Breast epithelium (tissue), 4 donors: Measurements from ENCODE around the gene TOX2. TPM values are rescaled to one million over a fixed set of nuclear protein-coding genes. Genes with fewer than 3 reads are reported as not detected.

Source experiments
- DNase-seq, 2 donors: peaks; one replicate each; pipeline ENCODE4 v3.0.0-alpha.2; 2019; ENCODE audit warnings: low spot score in 2 of 2
- H3K27ac ChIP-seq, 2 donors: fragments of 200-600 bp; sonication (generic) in 1 of 2; one replicate each; pipeline ENCODE4 v1.5.1; 2016 to 2019; ENCODE audit warnings: mild to moderate bottlenecking in 1 of 2
- H3K27me3 ChIP-seq, 2 donors: fragments of 200-600 bp; sonication (generic) in 1 of 2; one replicate each; pipeline versions ENCODE4 v1.5.1 to v1.6.0; 2017 to 2019; ENCODE audit warnings: control low read depth in 1 of 2, mild to moderate bottlenecking in 1 of 2
- H3K36me3 ChIP-seq: fragments of 200-600 bp; one replicate; pipeline ENCODE4 v1.5.1; 2019
- H3K4me1 ChIP-seq, 2 donors: fragments of 200-600 bp; sonication (generic); one replicate each; pipeline ENCODE4 v1.5.1; 2016 to 2019; ENCODE audit warnings: control low read depth in 1 of 2
- H3K4me3 ChIP-seq, 3 donors: fragments of 200-600 bp; sonication (generic); 1 replicate in 2 of 3; 2 replicates in 1 of 3; pipeline ENCODE4 v1.5.1; 2016 to 2019; ENCODE audit warnings: mild to moderate bottlenecking in 3 of 3, moderate library complexity in 2 of 3
- H3K9me3 ChIP-seq, 2 donors: fragments of 200-600 bp; sonication (generic) in 1 of 2; one replicate each; pipeline ENCODE4 v1.5.1; 2016 to 2019; ENCODE audit warnings: control low read depth in 1 of 2
- CTCF ChIP-seq, 3 donors: fragments of 450-650 bp; IDR thresholded peaks; one replicate each; pipeline ENCODE4 v1.5.1; 2016 to 2017; ENCODE audit warnings: antibody characterized with exemption in 3 of 3, mild to moderate bottlenecking in 3 of 3, moderate library complexity in 3 of 3
- POLR2A ChIP-seq: fragments of 450-650 bp; IDR thresholded peaks from one replicate; pipeline ENCODE4 v1.6.1; 2016; ENCODE audit warnings: antibody characterized with exemption, mild to moderate bottlenecking, moderate library complexity
- POLR2AphosphoS5 ChIP-seq, 3 donors: sonication (generic); formaldehyde crosslinking; IDR thresholded peaks; one replicate each; pipeline ENCODE4 v1.6.1; 2017; ENCODE audit warnings: antibody characterized with exemption in 3 of 3
- intact Hi-C: fragments of 100-400 bp; cut with DNase I; formaldehyde crosslinking; loops from one replicate; pipeline ENCODE4 v1.15.1; 2023; ENCODE audit warnings: low total_unique reads
- total RNA-seq, 3 donors: library from RNA; depleted of rRNA; stranded (reverse); fragments of >200 nt; gene quantifications; one replicate each; pipeline ENCODE4 v1.1.0, GENCODE V29; 2016

TOX2 gene
- total RNA-seq, 3 donors from 2014 or later, result 0.44 to 7.4 (median 0.66) TPM

- peaks cover 0 to 4% of the 10 kb centered on the region in 2 donors for H3K27me3 ChIP-seq
- intact Hi-C loops, result no loop called here
Measured at GRCh38 chr20:43991261-43991660, 76.6 kb downstream of the TOX2 start.

GRCh38 chr20:43991982-43992381, 77.3 kb downstream of the TOX2 start:
- Histone ChIP-seq H3K9me3 (no peaks in the 10 kb centered on the region), H3K4me3 (no peak overlapping the region), H3K4me1 (no peaks in the 10 kb centered on the region), H3K36me3 (no peaks in the 10 kb centered on the region), H3K27ac (no peak overlapping the region), H3K27me3 (peaks cover 0 to 4% of the 10 kb centered on the region in 2 donors)
- intact Hi-C loops, result no loop called here
- no peak for DNase-seq
- TF ChIP-seq POLR2AphosphoS5 (IDR thresholded peaks at IDR 0.05) (no peak), CTCF (IDR thresholded peaks at IDR 0.05) (no peak), POLR2A (no peak)

More at GRCh38 chr20:43991261-43991660, 76.6 kb downstream of the TOX2 start:
- Histone ChIP-seq H3K4me1 (no peaks in the 10 kb centered on the region), H3K9me3 (no peaks in the 10 kb centered on the region), H3K4me3 (no peak overlapping the region), H3K36me3 (no peaks in the 10 kb centered on the region), H3K27ac (no peak overlapping the region)
- TF ChIP-seq POLR2A (no peak), POLR2AphosphoS5 (IDR thresholded peaks at IDR 0.05) (no peak), CTCF (IDR thresholded peaks at IDR 0.05) (no peak)
- DNase-seq, result no peak

- Histone ChIP-seq H3K4me1 (no peaks in the 10 kb centered on the region), H3K4me3 (no peak overlapping the region), H3K27me3 (peaks cover 0 to 4% of the 10 kb centered on the region in 2 donors), H3K36me3 (no peaks in the 10 kb centered on the region), H3K27ac (no peak overlapping the region), H3K9me3 (no peaks in the 10 kb centered on the region)
- no peak for TF ChIP-seq POLR2A
- no peak for TF ChIP-seq POLR2AphosphoS5 (IDR thresholded peaks at IDR 0.05)
- TF ChIP-seq CTCF (IDR thresholded peaks at IDR 0.05), result no peak
- intact Hi-C loops, result no loop called here
- DNase-seq, result no peak
Measured at GRCh38 chr20:43992885-43993284, 78.2 kb downstream of the TOX2 start.

- no peak overlapping the region for H3K27ac ChIP-seq
- H3K4me3 ChIP-seq, result no peak overlapping the region
- intact Hi-C loops, result no loop called here
- peaks cover 0 to 4% of the 10 kb centered on the region in 2 donors for H3K27me3 ChIP-seq
- no peaks in the 10 kb centered on the region for H3K4me1 ChIP-seq
- DNase-seq, result no peak
- no peak for TF ChIP-seq POLR2A
- TF ChIP-seq POLR2AphosphoS5 (IDR thresholded peaks at IDR 0.05), result no peak
- no peak for TF ChIP-seq CTCF (IDR thresholded peaks at IDR 0.05)
- H3K36me3 ChIP-seq, result no peaks in the 10 kb centered on the region
- H3K9me3 ChIP-seq, result no peaks in the 10 kb centered on the region
Measured at GRCh38 chr20:43993560-43993959, 78.9 kb downstream of the TOX2 start.

- DNase-seq, result no peak
- Histone ChIP-seq H3K4me1 (no peaks in the 10 kb centered on the region), H3K4me3 (no peak overlapping the region), H3K9me3 (no peaks in the 10 kb centered on the region), H3K36me3 (no peaks in the 10 kb centered on the region), H3K27ac (no peak overlapping the region), H3K27me3 (peaks cover 0 to 4% of the 10 kb centered on the region in 2 donors)
- no peak for TF ChIP-seq CTCF (IDR thresholded peaks at IDR 0.05)
- TF ChIP-seq POLR2A, result no peak
- TF ChIP-seq POLR2AphosphoS5 (IDR thresholded peaks at IDR 0.05), result no peak
- intact Hi-C loops, result no loop called here
Measured at GRCh38 chr20:43994486-43995100, 79.9 kb downstream of the TOX2 start.
